SK-N-SH treated with all-trans-retinoic acid at 6 μM for 48 hours (cell line): ENCODE data around the gene STK38L.
A peak's percentile ranks its signal among the peaks of the same experiment; 100 is the strongest.

Experiments
- CSDC2 ChIP-seq: fragments of 250-450 bp; sonication (Bioruptor Pico); IDR thresholded peaks from 2 replicates; pipeline ENCODE4 v1.5.0; 2020; ENCODE audit warnings: mild to moderate bottlenecking, moderate library complexity
- ESRRG ChIP-seq: fragments of 250-450 bp; sonication (Bioruptor Pico); IDR thresholded peaks from 2 replicates; pipeline ENCODE4 v1.6.1; 2021; ENCODE audit warnings: mild to moderate bottlenecking
- GLIS3 ChIP-seq: fragments of 250-450 bp; sonication (Bioruptor Pico); IDR thresholded peaks from 2 replicates; pipeline ENCODE4 v1.5.0; 2020; ENCODE audit warnings: mild to moderate bottlenecking, moderate library complexity
- ISL1 ChIP-seq: fragments of 250-450 bp; sonication (Bioruptor Pico); IDR thresholded peaks from 2 replicates; pipeline ENCODE4 v2.1.2; 2022; ENCODE audit warnings: mild to moderate bottlenecking, moderate library complexity
- RARB ChIP-seq: fragments of 250-450 bp; sonication (Bioruptor Pico); IDR thresholded peaks from 2 replicates; pipeline ENCODE4 v1.8.0; 2021; ENCODE audit warnings: mild to moderate bottlenecking, moderate library complexity
- SNAI2 ChIP-seq: fragments of 250-450 bp; sonication (Bioruptor Pico); IDR thresholded peaks from 2 replicates; pipeline ENCODE4 v1.5.0; 2020; ENCODE audit warnings: mild to moderate bottlenecking, moderate library complexity
- TSHZ2 ChIP-seq: fragments of 250-450 bp; sonication (Bioruptor Pico); IDR thresholded peaks from 2 replicates; pipeline ENCODE4 v1.5.0; 2020; ENCODE audit warnings: mild to moderate bottlenecking, moderate library complexity
- ZC3H10 ChIP-seq: fragments of 250-450 bp; sonication (Bioruptor Pico); IDR thresholded peaks from 2 replicates; pipeline ENCODE4 v1.5.1; 2021; ENCODE audit warnings: mild to moderate bottlenecking, moderate library complexity
- ZFP3 ChIP-seq: fragments of 250-450 bp; sonication (Bioruptor Pico); IDR thresholded peaks from 2 replicates; pipeline ENCODE4 v1.5.0; 2020; ENCODE audit warnings: mild to moderate bottlenecking, moderate library complexity
- ZFP30 ChIP-seq: fragments of 450-650 bp; formaldehyde crosslinking; IDR thresholded peaks from 2 replicates; pipeline ENCODE4 v1.5.0; 2022; ENCODE audit warnings: mild to moderate bottlenecking, moderate library complexity

DNA sequence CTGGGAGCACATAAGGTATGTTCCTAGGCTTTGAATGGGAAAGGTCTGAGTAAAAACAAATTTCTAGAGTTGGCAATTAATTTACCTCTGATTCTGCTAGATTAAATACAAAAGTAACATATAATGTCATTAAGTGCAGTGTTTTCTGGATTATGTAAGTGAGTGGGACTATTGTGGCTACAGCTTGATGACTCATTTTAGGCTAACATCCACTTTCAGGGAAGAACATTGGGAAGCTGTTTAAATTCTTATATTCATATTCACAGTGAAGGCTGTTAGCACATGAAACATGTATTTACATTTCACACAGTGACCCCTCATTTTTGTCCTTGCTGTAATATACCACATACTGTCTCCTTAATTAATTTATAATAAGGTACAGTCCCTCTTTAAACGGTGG is 75.3 kb downstream of the STK38L start:
- TF ChIP-seq TSHZ2 (CRISPR knock-in tag) (no peak), CSDC2 (CRISPR knock-in tag) (no peak), RARB (CRISPR knock-in tag) (no peak), GLIS3 (CRISPR knock-in tag) (no peak), ISL1 (CRISPR knock-in tag) (peak; percentile 90), SNAI2 (no peak), ESRRG (CRISPR knock-in tag) (no peak), ZFP3 (CRISPR knock-in tag) (no peak), ZFP30 (CRISPR knock-in tag) (no peak), ZC3H10 (CRISPR knock-in tag) (peak; percentile 59; the same call in 1 of the 2 replicates)
